Measurements from ENCODE around the gene MAPK8IP1.
A peak's percentile ranks its signal among the peaks of the same experiment; 100 is the strongest.

The MAPK8IP1 gene

DNA sequence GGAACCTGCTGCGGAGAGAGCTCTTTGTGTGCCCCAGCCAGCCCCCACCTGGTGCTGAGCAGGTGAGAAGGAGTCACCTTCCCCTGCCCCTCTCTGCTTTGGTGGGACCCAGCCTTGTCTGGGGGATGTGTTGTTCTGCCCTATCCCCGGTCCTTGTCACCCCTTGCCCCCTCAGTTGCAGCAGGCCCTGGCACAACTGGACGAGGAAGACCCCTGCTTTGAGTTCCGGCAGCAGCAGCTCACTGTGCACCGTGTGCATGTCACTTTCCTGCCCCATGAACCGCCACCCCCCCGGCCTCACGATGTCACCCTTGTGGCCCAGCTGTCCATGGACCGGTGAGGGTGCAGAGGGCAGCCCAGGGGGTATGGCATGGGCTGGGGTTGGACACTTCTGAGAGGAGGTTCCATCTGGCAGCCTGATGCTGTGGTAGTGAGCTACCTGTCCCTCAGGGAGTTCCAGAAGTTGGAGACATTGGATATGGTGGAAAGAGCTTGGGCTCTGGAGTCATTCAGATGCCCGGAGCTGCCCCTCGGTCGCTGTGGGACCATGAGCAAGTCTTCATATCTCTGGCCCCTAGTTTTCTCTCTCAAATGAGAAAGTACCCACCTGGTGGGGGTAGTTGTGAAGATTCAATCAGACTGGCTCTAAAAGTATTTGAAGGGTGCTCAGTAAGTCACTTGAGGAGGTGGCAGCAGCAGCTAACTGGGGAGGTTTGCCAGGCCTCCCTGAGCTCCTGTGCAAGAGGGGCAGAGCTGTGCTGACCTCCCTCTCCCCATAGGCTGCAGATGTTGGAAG lies 41.3 kb downstream of the MAPK8IP1 start:
- no peak for ATAC-seq

DNA sequence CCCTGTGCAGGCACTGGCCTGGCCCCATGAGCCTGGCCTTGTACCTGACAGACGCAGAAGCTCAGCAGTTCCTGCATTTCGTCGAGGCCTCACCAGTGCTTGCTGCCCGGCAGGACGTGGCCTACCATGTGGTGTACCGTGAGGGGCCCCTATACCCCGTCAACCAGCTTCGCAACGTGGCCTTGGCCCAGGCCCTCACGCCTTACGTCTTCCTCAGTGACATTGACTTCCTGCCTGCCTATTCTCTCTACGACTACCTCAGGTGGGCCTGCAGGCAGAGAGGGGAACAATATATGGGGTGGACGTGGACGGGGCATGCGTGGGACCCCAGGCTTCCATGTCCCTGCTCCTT lies 41.9 kb downstream of the MAPK8IP1 start:
- no peak for ATAC-seq

DNA sequence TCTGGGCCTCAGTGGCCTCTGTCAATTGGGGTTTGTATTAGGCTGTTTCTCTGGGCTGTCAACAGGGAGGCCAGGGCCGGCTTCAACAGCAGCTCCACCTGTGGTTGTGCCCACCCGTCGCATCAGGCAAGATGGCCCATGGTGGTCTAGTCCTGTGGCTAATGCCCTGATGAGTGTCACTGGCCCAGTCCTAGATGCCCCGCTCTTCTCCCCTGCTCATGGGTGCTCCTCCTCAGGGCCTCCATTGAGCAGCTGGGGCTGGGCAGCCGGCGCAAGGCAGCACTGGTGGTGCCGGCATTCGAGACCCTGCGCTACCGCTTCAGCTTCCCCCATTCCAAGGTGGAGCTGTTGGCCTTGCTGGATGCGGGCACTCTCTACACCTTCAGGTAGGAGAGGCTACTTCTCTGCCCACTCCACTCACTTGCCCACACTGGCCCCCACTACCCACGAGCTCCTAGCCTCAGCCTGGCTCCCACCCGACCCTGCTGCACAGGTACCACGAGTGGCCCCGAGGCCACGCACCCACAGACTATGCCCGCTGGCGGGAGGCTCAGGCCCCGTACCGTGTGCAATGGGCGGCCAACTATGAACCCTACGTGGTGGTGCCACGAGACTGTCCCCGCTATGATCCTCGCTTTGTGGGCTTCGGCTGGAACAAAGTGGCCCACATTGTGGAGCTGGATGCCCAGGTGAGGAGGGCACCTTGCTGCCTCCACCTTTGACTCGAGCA lies 42.4 kb downstream of the MAPK8IP1 start:
- ATAC-seq: no peak

DNA sequence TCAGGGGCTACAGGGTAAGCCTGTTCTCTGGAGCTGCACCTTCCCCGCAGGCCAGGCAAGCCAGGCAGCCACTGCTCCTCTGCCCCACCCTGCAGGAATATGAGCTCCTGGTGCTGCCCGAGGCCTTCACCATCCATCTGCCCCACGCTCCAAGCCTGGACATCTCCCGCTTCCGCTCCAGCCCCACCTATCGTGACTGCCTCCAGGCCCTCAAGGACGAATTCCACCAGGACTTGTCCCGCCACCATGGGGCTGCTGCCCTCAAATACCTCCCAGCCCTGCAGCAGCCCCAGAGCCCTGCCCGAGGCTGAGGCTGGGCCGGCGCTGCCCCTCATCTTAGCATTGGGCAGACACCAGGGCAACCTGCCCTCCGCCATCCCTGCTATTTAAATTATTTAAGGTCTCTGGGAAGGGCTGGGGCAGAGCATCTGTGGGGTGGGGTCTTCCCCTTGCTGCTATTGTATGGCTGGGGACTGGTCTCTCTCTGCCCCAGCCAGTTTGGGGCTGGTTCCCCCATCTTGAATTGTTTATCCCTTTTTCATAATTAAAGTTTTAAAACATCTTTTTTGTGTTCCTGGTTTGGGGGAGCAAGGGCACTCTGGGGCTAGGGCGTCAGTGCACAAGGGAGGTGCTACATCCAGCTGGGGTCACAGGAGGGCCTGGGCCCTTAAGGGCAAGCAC lies 43.2 kb downstream of the MAPK8IP1 start:
- no peak for ATAC-seq

DNA sequence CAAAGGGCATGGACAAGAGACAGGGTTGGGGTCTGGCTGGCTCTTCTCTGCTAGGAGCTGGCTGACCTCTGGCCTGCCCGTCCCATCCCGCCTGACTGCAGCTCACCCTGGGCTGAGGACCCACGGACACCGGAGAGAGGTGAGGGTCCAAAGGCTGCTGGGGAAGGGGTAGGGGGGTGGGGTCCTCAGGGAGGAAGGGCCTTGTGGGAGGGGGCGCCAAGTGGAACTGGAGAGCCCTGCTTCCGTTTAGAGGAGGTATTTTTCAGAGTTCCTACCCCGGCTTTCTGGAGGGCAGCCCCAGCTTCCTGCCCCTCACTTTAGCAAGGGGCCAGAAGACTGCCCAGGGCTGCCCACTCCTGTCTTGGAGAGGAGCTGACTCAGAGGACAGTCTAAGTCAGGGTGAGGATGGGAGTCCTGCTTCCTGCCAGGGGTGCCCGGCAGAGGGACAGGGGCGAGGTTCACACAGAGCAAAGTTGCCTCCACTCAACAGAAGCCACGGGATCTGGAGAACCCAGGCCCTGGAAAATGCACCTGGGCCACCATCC lies 44.1 kb downstream of the MAPK8IP1 start:
- ATAC-seq: peak; percentile 12 to 25

DNA sequence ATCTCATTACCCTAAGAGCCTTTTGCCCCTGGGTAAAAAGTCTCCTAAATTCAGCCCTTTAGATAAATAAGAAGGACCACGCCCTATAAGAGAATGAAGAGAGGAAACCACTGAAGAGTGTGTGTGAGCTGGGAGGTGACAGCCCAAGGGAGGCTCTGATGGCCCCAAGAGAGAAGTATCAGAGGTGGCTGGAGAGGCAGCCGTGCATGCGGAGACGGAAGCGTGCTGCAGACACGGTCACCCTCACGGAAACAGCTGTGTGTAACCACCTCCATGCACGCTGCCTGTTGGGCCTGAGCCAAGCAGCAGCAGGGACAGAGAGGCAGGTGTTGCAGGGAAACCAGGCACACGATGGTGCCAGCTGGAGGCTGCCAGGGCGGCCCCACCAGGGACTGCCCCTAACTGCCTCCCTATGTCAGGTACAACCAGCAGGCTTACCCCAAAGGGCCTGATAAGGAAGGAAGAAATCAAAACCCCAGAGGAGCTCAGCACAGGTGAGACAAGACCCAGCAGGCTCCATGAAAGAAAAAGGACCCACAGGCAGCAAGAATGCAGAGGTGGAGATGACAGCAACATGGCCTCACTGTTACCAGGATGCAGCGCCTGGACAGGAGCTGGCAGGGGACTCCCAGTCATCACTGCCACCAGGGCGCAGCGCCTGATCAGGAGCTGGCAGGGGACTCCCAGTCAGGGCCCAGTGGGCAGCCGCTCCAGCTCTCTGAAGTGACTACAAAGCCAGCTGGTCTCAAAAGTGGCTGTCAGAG lies 44.8 kb downstream of the MAPK8IP1 start:
- peak; percentile 63 to 69 for ATAC-seq

DNA sequence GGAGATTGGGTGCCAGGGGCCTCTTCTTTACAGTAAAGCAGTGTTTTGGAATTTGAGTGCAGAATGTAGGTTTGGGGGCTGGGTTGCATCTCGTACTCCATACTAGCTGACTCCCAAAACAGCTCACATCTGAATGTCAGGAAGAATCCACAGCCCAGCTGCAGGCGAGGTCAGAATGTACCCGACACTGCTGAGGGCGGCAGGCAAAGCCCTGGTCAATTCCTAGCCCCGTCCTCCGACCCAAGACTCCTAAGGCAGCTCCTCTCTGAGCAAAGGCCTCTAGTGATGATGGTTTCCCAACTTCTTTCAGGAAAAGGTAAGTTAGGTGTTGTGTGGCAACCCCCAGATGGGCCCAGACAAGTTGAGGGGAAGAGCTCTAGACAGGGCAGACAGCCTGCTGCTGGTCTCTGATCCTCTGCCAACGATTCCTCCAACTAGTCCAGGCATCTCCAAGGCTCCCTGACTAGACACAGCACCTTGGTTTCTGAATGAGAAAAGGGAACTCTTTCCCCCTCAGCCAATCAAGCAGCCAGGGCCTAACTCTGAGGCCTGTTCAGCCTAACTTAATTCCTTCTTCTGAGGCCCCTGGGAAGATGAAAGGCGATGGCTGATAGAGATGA lies 45.6 kb downstream of the MAPK8IP1 start:
- no peak for ATAC-seq

DNA sequence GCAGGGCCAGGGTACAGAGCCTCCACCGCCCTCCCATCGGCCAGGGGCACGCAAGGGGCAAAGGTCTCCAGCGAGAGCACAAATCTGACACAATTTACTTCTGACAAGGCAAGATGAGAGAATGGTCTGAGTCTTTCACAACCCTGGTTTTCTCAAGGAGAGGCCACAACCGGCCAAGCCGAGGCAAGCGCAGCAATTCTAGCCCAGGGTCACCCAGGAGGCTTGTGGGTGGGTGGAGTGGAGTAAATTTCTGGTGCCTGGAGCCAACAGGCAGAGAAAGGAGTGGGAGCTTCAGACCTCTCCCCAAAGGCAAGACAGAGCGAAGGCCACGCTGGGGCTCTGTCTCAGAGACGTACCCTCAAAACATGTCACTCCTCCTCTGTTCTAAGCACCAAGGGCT lies 46.3 kb downstream of the MAPK8IP1 start:
- ATAC-seq: no peak

DNA sequence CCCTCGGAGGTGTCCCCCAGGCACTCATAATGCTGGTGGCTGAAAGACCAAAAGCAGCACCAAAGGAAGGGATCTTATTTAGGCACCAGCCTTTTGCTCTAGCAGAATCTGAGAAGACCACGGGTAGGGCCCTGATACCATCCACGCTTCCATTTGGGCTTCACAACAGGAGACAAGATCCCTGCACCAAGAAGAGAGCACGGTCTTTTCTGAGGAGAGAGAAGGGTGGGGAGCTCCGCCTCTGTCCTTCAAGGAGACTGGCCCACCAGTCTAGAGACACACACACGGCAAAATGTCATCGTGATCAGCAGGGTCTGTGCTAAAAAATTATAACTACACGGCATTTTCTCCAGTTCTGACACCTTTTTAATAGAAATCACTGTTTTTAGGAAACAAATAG lies 46.8 kb downstream of the MAPK8IP1 start:
- ATAC-seq: no peak

DNA sequence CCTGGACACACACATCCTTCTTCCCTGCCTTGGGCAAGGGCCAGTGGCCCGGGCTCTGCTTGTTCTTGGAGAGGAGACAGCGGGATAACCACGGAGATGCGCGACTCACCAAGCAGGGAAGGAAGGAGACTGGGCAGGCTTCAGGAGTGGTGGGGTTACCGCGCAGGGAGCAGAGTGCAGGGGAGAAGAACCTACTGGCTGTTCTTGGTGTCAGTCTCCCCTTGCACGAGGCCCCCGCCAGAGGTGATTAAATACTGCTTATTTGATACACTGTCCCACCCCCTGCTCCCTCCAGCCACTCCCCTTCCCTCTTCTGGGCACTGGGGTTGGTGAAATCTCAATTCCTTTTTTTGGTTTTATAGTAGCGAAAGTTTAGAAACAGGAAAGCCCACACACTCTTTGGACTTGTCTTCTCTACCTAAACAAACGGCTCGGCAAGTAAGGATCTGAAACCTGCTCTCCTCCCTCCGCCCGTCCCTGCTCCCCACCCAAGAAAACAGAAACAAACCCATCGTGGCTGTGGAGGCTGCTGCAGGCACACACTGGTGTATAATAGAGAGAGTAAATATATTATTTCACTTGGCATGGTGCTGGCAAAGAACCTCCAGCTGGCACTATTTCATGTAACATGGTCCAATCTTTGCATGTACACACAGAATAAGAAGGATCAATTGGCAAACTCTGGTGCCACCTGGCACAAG lies 47.8 kb downstream of the MAPK8IP1 start:
- ATAC-seq: peak in 1 of 2 donors; percentile 19

DNA sequence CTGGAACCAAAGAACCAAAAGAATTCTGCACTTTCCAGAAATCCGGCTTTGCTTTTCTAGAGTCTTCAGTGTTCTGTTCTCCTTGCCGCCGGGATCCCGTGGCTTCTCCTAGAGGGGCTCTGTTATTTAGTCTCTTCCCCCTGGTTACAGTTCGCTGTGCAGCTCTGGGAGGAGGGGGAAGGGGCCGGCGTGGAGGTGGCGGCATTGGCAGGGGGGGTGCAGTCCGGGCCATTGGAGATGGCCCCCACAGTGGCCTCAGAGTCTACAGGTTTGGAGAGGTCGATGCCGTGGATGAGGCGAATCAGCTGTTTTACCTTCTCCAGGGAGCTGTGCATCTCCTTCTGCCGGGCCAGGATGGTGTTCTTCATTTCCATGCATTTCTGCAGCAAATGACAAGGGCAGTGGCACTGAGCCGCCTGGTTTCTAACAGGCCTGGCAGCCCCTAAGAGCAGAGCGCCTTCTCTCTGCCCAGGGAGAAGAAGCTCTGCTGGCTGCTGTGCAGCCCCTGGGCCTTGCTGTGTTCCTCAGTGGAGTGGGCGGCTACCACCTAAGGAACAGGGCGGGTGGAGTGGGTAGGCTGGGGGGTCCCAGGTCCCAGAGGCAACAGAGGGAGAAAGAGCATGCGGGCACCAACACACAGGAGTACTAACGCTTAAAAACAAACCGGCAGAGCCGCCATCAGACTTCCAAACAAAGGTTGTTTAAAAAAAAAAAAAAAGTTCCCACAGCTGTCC lies 48.6 kb downstream of the MAPK8IP1 start:
- no peak for ATAC-seq

DNA sequence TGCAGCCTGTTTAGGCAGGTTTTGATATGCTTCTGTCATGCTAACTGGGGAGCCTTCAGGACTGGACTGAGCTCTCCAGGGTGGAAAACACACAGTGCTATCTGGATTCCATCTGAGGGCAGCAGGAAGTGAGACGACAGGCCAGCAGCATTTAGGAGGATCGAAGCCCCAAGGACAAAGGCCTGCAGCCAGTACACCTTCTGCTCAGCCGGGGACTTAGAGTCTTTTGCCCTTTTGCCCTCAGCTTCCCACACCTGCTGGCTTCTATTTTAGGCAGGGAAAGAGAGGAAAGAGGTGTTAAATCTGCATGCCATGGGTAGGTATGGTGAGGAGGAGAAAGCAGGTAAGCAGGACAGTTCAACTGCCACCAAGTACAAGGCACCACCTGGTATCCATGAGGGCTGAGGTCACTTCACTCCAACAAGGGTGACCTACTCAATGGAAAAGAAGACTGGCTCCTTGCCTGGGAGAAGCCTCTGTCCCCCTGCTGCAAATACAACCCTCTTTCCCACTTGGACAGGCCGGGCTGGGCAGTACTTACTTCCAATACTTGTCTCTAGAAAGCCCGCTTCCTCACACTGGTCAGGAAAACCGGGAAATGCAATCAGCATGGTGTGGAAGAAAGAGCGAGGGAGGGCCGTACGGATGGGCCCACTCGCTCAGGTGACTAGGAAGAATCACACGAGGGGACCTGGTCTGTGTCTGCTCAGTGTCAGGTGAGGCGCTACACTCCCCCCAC lies 49.3 kb downstream of the MAPK8IP1 start:
- no peak for ATAC-seq

DNA sequence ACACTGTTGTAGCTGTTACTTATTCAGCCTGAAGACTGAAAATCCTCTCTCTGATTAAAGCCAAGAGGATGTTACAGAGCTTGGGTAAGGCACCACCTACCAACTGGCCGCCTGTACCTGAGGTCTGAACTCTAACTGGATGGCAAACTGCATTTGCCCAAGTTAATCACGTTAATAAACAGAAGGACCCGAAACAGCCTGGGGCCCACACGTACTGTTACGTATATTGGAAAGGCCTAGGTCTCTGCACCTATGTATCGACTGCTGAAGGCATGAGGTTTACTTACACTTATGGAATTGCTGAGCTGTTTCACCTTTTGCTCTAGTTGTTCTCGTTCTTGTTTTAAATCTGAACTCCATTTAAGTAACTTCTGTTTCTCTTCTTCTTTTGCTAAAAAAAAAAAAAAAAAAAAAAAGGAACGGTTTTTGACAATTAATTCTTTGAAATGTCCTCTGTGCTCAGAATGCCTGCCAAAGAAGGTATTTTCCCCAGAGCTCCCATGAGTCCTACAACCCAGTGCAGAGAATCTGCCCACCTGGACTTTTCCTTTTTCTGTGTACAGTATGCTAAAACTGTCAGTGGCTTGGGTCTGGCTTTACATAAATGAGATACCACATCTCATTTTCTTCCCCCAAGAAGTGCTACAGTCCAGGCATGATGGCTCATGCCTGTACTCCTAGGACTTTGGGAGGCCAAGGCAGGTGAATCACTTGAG lies 50.1 kb downstream of the MAPK8IP1 start:
- ATAC-seq: no peak

DNA sequence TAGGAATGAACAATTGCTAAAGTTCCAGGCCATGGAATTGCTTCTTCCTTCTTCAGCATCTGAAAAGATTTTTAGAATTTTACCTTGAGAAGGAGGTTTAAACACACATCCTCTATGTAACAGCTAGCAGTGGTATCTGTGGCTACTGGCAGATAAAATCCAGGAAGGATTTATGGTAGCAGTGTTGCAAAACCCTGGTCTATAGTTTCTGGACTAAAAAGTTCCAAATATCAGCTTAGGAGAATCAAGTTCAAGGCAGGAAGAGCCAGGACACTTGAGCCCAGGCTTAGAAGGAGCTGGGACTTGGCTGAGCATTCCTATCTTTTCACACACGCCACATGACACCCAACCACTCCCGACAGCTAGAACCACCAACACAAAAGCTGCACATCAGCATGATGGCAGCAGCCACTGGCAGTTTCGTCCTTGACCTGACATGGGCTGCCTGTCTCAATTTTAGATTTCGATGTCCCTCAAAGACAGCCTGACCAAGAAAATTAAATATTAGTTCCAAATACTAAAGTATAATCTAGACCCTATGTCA lies 51.1 kb downstream of the MAPK8IP1 start:
- ATAC-seq: no peak

DNA sequence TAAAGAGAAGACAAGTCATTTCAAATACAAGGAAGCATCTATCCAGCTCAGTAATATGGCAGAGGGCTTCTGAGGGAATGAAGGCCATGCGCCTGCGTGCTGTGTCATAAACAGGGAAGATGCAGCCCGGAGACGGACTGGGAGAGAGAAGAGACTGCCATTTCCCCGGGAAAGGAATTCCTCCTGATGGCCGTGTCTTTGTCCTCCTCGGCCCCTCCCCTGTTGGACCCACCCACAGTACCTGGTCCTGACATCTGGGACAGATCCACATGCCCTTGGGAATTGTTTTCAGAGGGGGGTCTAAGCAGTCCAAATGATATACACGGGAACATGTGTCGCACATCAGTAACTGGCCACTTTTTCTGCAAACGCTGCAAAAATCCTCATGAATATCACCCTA lies 52.5 kb downstream of the MAPK8IP1 start:
- ATAC-seq: no peak

DNA sequence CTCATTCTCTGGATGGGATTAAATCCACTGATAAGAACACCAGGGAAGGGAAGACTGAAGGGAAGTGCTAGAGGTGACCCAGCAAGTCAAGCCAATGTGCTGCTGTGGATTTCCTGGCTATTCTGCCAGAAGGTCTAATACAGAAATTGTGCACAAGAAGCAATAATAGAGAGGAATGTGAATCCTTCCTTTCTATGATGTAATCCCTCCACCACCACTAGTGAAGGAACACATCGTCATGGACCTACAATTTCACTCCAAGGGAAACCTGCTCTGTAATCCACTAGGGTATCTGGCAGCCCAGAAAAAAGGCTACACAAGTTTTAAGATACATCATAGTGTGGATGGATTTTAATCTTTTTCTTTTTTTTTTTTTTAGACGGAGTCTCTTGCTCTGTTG lies 54.4 kb downstream of the MAPK8IP1 start:
- ATAC-seq: no peak

DNA sequence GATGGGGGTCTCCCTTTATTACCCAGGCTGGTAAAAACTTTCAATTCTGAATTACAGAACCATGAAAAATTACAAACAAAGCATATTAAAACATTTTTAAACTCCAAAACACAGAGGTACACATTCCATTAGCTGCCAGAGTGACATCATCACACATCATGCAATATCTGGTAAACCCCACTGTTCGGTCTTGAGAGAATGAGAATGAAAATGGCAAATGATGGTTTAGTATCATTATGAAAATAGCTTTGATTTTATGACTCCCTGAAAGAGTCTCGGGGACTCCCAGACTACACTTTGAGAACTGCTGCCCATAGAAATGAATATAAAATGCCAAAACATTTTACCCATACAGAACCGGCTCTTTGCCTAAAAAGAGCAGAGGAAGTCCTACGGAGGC lies 55.8 kb downstream of the MAPK8IP1 start:
- no peak for ATAC-seq

DNA sequence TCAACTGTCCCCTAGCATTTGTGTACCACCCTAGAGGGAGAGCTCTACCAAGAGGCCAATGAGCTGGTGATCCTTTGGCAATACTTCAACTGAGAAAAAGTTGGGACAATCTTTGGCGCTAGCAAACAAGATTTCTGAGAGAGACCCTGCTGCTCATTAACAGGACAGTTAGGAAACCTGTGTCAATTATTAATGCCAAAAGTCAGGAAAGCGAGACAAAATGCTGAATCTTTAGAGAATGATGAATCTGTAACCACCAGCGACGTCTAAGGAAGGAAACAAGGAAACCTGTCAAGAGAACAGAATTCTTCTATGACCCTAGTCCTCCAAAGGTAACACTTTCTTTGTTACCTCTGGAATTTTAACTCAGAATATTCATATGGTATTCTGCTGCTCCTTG lies 56.9 kb downstream of the MAPK8IP1 start:
- ATAC-seq: no peak

DNA sequence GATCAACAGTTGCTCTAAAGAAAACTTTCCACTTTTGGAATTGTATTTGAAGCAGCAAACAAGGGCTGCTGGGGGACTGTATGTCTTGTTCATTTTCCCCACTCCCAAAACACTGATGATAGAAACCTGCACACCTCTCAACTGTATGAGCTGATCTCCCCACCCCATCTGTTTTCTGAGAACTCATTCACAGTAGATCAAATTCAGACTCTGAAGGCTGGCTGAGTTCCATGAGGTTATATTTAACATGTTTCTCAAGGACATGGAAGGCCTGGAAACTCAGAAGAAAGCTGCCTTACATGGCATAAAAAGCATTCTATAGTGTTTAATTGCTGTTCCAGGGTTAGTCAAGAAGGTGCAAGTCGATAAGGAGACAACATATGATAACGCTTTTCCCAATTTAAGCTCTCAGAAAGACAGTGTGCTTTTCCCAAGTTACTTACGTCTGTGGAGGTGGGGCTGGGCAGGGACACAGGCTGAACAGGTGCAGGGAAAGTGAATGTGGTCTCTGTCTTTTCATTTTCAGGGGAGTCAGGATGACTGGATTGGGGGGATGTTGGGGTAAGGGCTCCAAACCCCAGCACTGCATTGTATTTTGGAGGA lies 60.0 kb downstream of the MAPK8IP1 start:
- no peak for ATAC-seq

All from activated CD4-positive, CD25-positive, alpha-beta regulatory T cell treated with anti-CD3 and anti-CD28 coated beads, Interleukin-2, amount 50 U/mL, for 24 hours (primary cell).